HEK293T (cell line): ENCODE measurements around the gene MTG2.

Source experiments
- CTCF ChIA-PET: fragments of 350-600 bp; formaldehyde crosslinking; extraction: SDS; loops from one replicate; lab custom pipeline; 2021; ENCODE audit warnings: antibody characterized with exemption, inconsistent platforms; lab: Yijun Ruan, JAX
- POLR2A ChIA-PET: fragments of 350-600 bp; formaldehyde crosslinking; extraction: SDS; loops from one replicate; lab custom pipeline; 2020; ENCODE audit warnings: antibody characterized with exemption, inconsistent platforms; lab: Yijun Ruan, JAX
- DNase-seq: peaks from one replicate; pipeline ENCODE4 v3.0.0; 2012; ENCODE audit warnings: mixed read lengths; ENCODE audit errors: extremely low spot score
- ARNT ChIP-seq: fragments of 450-650 bp; IDR thresholded peaks from 2 replicates; pipeline ENCODE4 v1.6.1; 2017; ENCODE audit warnings: mild to moderate bottlenecking
- BHLHE40 ChIP-seq: fragments of 450-650 bp; IDR thresholded peaks from 2 replicates; pipeline ENCODE4 v1.6.1; 2016; ENCODE audit warnings: mild to moderate bottlenecking, moderate library complexity, borderline replicate concordance
- CTBP1 ChIP-seq: fragments of 450-650 bp; IDR thresholded peaks from 2 replicates; pipeline ENCODE4 v1.6.1; 2016; ENCODE audit warnings: borderline replicate concordance
- ELF4 ChIP-seq: fragments of 450-650 bp; IDR thresholded peaks from 2 replicates; pipeline ENCODE4 v1.6.1; 2017; ENCODE audit warnings: antibody characterized with exemption
- FOXA1 ChIP-seq: fragments of 450-650 bp; IDR thresholded peaks from 2 replicates; pipeline ENCODE4 v1.6.1; 2016; ENCODE audit warnings: mild to moderate bottlenecking
- FOXK2 ChIP-seq: fragments of 450-650 bp; IDR thresholded peaks from 2 replicates; pipeline ENCODE4 v1.6.1; 2016; ENCODE audit warnings: mild to moderate bottlenecking
- FOXM1 ChIP-seq: fragments of 450-650 bp; IDR thresholded peaks from 2 replicates; pipeline ENCODE4 v1.6.1; 2017; ENCODE audit warnings: mild to moderate bottlenecking, borderline replicate concordance
- HDGF ChIP-seq: fragments of 450-650 bp; IDR thresholded peaks from 2 replicates; pipeline ENCODE4 v1.6.1; 2017; ENCODE audit warnings: antibody characterized with exemption, borderline replicate concordance
- L3MBTL2 ChIP-seq: fragments of 450-650 bp; conservative IDR thresholded peaks from 2 replicates; pipeline ENCODE4 v1.6.1; 2016; ENCODE audit warnings: mild to moderate bottlenecking
- LEF1 ChIP-seq: fragments of 450-650 bp; IDR thresholded peaks from 2 replicates; pipeline ENCODE4 v1.6.1; 2017; ENCODE audit warnings: mild to moderate bottlenecking, borderline replicate concordance
- NFRKB ChIP-seq: fragments of 450-650 bp; IDR thresholded peaks from 2 replicates; pipeline ENCODE4 v1.6.1; 2016; ENCODE audit warnings: mild to moderate bottlenecking, moderate library complexity
- PKNOX1 ChIP-seq: fragments of 450-650 bp; IDR thresholded peaks from 2 replicates; pipeline ENCODE4 v1.6.1; 2016
- SP1 ChIP-seq: fragments of 450-650 bp; IDR thresholded peaks from 2 replicates; pipeline ENCODE4 v1.6.1; 2017
- SUZ12 ChIP-seq: fragments of 450-650 bp; IDR thresholded peaks from 2 replicates; pipeline ENCODE4 v1.6.1; 2016; ENCODE audit warnings: mild to moderate bottlenecking
- TARDBP ChIP-seq: fragments of 450-650 bp; IDR thresholded peaks from 2 replicates; pipeline ENCODE4 v1.6.1; 2016
- ZNF384 ChIP-seq: fragments of 450-650 bp; IDR thresholded peaks from 2 replicates; pipeline ENCODE4 v1.6.1; 2016

MTG2 gene

GRCh38 chr20:62210496-62210855 lies 27.6 kb downstream of the MTG2 start:
- no peak for DNase-seq
- ChIA-PET CTCF (no interaction called here), POLR2A (no interaction called here)
- TF ChIP-seq FOXM1 (no peak), HDGF (no peak), ELF4 (no peak), L3MBTL2 (no peak), CTBP1 (no peak), TARDBP (no peak), NFRKB (no peak), FOXK2 (no peak), ARNT (no peak), LEF1 (no peak), FOXA1 (no peak), SP1 (no peak), BHLHE40 (no peak)

- ChIA-PET CTCF (no interaction called here), POLR2A (no interaction called here)
- no peak for TF ChIP-seq L3MBTL2
- no peak for TF ChIP-seq FOXM1
- no peak for TF ChIP-seq BHLHE40
- no peak for TF ChIP-seq SUZ12
- no peak for TF ChIP-seq NFRKB
- TF ChIP-seq TARDBP: no peak
- TF ChIP-seq ARNT: no peak
- no peak for TF ChIP-seq CTBP1
- TF ChIP-seq ELF4: no peak
- no peak for TF ChIP-seq HDGF
- TF ChIP-seq SP1: no peak
- TF ChIP-seq LEF1: no peak
- no peak for TF ChIP-seq ZNF384
- TF ChIP-seq FOXK2: no peak
- no peak for TF ChIP-seq PKNOX1
- no peak for TF ChIP-seq FOXA1
- DNase-seq: no peak
These were observed 28.4 kb downstream of the MTG2 start for GRCh38 chr20:62211216-62211615.

- DNase-seq: no peak
- TF ChIP-seq ELF4: no peak
- TF ChIP-seq HDGF: no peak
- no peak for TF ChIP-seq CTBP1
- TF ChIP-seq LEF1: no peak
- TF ChIP-seq TARDBP: no peak
- TF ChIP-seq SUZ12: no peak
- TF ChIP-seq BHLHE40: no peak
- no peak for TF ChIP-seq L3MBTL2
- TF ChIP-seq NFRKB: no peak
- TF ChIP-seq ARNT: no peak
- CTCF ChIA-PET: interaction anchor here (0.6 kb wide), 1 partner anchor 579 kb away, joined by 5 read pairs; no protein-coding TSS in a partner anchor
- POLR2A ChIA-PET: no interaction called here
These were observed 29.0 kb downstream of the MTG2 start for GRCh38 chr20:62211769-62212288.

GRCh38 chr20:62212299-62212698 lies 29.5 kb downstream of the MTG2 start:
- TF ChIP-seq LEF1 (no peak), HDGF (no peak), BHLHE40 (no peak), ZNF384 (no peak), FOXM1 (no peak), NFRKB (no peak), ARNT (no peak), ELF4 (no peak), TARDBP (no peak), FOXK2 (no peak)
- ChIA-PET CTCF (interaction anchor here (0.6 kb wide), 1 partner anchor 579 kb away, joined by 5 read pairs; no protein-coding TSS in a partner anchor), POLR2A (no interaction called here)
- DNase-seq: no peak

- TF ChIP-seq BHLHE40 (no peak), FOXM1 (no peak)
- ChIA-PET POLR2A (no interaction called here), CTCF (no interaction called here)
- DNase-seq: no peak
These were observed 31.2 kb downstream of the MTG2 start for GRCh38 chr20:62214067-62214466.

- no peak for TF ChIP-seq FOXK2
- no peak for TF ChIP-seq LEF1
- TF ChIP-seq ZNF384: no peak
- TF ChIP-seq NFRKB: no peak
- TF ChIP-seq BHLHE40: no peak
- TF ChIP-seq L3MBTL2: no peak
- TF ChIP-seq ELF4: no peak
- no peak for TF ChIP-seq TARDBP
- no peak for DNase-seq
- POLR2A ChIA-PET: no interaction called here
- CTCF ChIA-PET: no interaction called here
These were observed 32.5 kb downstream of the MTG2 start for GRCh38 chr20:62215020-62215990.

- CTCF ChIA-PET: no interaction called here
- TF ChIP-seq SP1: no peak
- TF ChIP-seq L3MBTL2: no peak
- TF ChIP-seq LEF1: no peak
- no peak for TF ChIP-seq ZNF384
- TF ChIP-seq ARNT: no peak
- no peak for TF ChIP-seq HDGF
- no peak for DNase-seq
- POLR2A ChIA-PET: interaction anchor here (0.7 to 1.3 kb wide), 2 partner anchors 150 to 171 kb away, joined by 3 read pairs; partner anchors contain the start of gene RPS21
These were observed 33.3 kb downstream of the MTG2 start for GRCh38 chr20:62215991-62216635.
